Measurements from ENCODE around the gene ZKSCAN8.
"Not testable (repeated sequence)": the region's sequence is repeated elsewhere in the genome, so short reads cannot be mapped to it uniquely, and the experiment has no call there.

The ZKSCAN8 gene

DNA sequence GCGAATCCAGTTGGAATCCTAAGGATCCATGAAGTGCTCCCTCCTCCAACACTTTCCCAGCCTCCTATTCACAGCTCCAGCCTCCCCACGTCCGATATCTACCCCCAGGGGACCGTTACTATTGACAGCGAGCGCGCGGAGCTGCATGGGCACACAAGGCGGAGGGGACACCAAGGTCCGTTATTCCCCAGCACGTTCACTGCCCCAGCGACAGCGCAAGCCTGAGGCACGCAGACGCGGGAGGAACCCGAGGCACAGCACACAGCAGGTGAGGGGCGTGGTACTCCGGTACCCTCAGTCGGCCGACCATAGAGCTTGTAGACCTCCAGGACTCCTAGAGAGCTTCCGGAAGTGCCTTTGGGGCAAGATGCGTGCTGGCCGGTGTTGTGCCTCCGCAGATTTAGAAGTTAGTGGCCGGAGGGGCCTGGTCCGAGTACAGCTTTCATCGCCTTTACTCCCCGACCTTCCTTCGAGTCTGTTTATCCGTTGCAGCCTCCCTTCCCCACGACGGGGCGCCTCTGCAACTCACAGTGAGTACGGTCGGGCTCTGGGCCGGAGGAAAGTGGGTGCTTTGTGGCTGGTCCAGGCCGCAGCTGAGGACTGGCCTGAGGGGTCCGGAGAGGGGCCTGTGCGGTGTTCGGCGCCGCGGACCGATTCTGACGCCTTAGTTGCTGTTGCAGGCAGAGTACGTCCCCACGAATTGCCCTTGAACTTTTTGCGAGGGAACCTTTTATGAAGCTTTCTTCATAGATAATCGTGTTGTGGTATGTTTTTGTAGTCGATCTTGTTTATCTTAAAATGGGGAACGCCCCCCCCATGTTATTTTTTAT is at the start of gene ZKSCAN8:
Gene ZKSCAN8, plus strand, starts transcription at position 384 of the 830 bp plus-strand sequence. CDS start 6,525 bp downstream, outside the sequence.
- peak; percentile 67 for DNase-seq

DNA sequence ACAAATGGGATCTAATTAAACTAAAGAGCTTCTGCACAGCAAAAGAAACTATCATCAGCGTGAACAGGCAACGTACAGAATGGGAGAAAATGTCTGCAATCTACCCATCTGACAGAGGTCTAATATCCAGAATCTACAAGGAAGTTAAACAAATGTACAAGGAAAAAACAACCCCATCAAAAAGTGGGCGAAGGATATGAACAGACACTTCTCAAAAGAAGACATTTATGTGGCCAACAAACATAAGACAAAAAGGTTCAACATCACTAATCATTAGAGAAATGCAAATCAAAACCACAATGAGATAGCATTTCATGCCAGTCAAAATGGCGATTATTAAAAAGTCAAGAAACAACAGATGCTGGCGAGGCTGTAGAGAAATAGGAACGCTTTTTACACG is 39.5 kb upstream of the ZKSCAN8 start:
- DNase-seq: not testable (repeated sequence)

DNA sequence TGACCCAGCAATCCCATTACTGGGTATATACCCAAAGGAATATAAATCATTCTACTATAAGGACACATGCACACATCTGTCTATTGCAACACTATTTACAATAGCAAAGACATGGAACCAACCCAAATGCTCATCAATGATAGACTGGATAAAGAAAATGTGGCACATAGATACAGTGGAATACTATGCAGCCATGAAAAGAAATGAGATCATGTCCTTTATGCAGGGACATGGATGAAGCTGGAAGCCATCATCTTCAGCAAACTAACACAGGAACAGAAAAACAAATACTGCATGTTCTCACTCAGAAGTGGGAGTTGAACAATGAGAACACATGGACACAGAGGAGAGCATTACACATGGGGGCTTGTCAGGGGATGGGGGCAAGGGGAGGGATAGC is 39.0 kb upstream of the ZKSCAN8 start:
- DNase-seq: not testable (repeated sequence)

DNA sequence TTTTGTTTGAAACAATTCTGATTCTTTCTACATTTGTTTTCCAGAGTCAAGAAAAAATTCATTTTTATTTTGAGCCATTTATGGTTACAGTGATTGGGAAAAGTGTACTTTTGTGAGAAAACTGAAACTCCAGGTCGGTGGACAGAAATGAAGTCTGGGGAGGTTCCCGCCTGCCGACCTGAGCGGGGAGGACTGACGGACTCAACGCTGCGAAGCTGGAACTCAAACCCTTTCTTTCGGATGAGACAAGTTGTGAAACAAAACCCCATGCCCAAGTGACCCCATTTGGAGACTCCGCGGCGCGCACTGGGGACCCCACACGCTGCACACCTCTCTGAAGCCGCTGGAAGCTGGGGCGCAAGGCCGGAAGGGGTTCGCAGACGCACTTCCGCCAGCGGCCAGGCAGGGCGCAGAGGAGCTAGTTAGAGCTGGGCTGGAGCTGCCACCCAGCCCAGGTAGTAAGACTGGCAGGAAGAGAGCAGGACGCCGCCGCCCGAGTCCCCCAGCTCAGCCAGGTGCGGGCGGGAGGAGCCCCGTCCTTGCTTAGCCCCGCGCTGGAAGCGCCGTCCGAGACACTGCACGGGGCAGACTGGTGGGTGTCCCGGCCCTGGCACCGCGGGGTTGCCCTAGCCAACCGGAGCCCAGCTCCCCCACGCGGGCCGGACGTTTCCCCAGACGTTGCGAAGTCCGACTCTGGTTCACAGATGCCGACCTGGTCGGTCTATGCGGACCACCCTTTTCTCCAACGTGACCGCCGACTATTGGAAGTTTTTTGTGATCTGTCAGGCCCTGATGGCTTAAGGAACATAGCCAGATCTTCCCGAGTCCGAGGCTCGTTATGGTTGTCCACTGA is 37.1 kb upstream of the ZKSCAN8 start:
- peak; percentile 17 for DNase-seq

DNA sequence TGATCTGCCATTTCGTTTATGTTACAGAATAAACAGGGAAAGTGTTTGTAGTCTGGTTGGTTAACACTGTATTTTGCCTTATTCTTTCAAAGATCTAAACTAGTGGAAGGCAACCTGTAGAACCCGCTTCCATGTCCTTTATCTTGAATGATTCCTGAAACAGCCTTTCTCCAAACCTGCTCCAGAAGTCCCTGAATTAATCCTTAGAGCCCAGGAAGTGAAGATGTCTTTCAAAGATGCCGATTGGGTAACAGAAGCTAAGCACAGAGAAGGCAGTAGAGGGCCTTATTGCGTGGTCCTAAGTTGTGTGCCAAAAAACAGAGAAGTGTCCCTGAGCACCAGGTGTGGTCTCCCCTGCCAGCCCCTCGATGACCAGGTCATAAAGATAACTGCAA is 36.4 kb upstream of the ZKSCAN8 start:
- no peak for DNase-seq

DNA sequence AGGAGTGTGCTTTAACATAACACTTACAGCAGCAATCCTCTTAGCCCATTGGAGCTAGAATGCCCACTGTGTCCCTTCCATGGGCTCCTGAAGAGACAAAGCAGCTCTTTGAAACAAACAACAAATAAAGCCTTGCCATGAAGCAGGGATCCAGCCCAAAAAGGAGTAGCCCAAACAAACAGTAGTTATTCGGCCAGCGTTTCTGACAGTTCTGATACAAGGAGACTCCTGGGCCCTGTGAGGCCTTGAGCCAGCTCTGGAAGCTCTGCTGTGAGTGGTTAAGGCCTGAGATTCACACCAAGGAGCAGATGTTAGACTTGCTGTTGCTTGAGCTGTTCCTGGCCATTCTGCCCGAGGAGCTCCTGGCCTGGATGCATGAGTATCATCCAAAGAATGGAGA is 34.2 kb upstream of the ZKSCAN8 start:
- DNase-seq: no peak

DNA sequence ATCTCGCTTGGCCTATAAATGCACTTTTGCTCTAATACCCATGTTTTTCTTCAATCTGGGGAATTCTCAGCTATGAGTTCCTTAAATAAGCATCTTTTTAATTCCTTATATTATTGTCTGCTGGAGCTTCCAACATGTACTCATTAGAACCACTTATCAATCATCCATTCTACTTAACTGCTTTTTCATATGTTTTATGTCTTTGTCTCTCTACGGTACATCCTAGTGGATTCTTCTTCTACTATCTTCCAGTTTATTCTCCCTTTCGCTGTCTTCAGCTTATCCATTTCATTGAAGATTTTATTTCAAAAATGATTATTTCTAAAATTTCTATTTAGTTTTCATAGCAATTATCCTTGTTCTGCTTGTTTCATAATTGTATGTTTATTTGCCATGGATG is 29.7 kb upstream of the ZKSCAN8 start:
- DNase-seq: no peak

DNA sequence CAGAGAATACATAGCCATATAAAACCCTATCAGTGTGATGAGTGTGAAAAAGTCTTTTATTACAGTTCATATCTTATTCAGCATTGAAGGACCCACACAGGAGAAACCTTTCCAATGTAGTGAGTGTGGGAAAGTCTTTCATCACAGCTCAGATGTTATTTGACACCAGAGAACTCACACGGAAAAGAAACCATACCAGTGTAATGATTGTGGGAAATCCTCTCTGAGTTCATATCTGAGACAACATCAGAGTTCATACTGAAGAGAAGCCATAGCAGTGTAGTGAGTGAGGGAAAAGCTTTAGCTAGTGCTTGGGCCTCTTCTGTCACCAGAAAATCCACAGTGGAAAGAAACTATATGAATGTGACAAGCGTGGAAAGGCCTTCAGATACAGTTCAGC is 25.9 kb upstream of the ZKSCAN8 start:
- no peak for DNase-seq

DNA sequence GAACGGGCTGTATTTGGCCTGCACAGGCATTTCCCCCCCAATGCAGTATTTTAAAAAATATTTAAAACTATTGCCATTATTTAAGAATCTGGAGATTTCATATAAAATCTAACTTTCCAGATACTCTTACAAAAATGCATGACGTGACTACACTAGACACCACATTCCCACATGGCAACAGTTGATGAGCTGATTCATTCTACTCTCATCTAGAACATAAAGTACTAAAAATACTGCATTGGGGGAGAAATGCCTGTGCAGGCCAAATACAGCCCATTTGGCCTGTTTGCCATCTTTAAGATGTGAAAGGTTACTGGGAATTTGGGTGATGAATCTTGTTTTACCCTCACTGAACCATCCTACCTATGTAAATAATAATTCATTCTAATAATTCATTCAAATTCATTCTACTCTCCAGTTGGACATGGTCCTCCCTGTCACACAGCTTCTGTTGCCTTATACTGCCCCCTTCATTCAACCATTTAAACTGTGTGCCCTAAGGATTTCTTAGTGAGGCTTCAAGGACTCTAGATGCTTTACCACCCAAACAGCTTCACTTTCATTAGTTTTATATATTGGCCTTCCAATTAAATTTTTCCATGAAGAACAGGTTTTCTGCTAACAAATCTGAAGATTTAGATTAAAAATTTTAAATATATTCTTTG is 24.2 kb upstream of the ZKSCAN8 start:
- DNase-seq: no peak

DNA sequence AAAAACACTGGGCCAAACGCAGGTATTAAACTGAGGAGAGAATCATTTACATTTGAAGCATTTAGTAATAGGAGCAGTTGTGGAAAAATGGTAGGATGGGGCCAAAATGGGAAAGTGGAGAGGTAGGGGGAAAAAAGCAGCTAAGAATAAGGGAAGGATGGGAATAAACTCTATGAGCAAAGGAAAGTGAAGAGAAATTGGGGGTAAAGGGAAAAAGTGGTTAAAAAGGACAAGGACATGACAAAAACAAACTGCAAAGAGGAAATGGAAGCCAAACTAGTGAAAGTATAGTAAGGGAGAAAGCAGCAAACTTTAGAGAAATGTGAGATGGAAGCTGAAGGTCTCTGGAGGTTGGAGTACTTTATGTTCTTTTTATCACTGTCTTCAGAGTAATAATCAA is 23.5 kb upstream of the ZKSCAN8 start:
- no peak for DNase-seq

DNA sequence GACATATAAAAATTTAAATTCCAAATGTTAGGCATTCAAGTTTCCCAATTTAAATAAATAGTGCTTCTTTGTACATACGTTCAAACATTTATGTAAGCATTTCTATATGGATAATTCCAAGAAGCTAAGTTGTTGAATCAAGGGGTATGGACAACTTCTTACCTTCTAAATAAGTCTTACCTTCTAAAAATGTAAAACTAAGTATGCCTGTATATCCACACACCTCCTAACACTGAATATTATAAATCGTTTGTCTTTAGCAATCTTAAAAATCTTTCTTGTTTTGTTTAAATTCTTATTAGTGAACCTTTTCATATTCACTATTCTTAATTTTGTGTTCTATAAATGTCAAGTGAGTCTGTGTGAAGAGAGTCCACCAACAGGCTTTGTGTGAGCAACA is 19.8 kb upstream of the ZKSCAN8 start:
- DNase-seq: no peak

DNA sequence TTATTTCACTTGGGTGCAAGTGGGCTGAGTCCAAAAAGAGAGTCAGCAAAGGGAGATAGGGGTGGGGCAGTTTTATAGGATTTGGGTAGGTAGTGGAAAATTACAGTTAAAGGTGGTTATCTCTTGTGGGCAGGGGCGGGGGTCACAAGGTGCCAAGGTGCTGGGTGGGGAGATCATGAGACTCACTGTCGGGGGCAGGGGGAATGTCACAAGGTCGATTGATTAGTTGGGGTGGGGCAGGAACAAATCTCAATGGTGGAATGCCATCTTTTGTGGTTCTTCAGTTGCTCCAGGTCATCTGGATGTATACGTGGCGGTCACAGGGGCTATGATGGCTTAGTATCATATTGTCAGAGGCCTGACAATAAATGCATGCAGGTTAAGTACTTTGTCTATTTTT is 19.4 kb upstream of the ZKSCAN8 start:
- not testable (repeated sequence) for DNase-seq

DNA sequence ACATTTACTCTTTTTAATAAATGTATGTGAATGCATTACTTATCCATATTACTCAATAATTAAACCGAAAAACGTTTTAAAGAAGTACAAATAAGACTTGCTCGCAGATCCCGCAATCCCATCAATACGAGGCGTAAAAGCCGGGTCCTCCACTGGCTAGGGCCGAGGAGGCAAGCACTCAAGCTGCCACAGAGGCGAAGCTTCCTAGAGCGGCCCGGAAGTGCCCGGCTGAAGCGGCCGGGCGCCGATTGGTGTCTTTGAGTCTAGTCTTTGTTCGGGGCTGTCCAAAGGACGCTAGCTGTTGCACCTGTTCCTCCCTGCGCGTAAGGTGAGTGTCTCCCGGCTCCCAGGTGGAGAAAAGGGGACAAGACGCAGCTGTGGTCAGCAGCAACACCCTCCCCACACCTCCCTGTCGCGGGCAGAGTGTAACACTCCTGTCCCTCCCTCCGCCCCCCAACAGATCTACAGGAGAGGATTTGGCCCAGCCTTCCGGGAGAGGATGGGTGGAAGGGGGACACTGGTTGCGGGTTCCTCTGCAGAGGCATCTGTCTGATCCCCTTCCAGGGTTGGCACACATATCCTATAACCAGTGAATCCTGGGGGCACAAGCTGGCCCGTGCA is 17.2 kb upstream of the ZKSCAN8 start, which contains the start of gene ZSCAN16:
Gene ZSCAN16, plus strand, starts transcription at position 260 of the 621 bp plus-strand sequence. CDS start 835 bp downstream, outside the sequence.
- peak; percentile 89 for DNase-seq

DNA sequence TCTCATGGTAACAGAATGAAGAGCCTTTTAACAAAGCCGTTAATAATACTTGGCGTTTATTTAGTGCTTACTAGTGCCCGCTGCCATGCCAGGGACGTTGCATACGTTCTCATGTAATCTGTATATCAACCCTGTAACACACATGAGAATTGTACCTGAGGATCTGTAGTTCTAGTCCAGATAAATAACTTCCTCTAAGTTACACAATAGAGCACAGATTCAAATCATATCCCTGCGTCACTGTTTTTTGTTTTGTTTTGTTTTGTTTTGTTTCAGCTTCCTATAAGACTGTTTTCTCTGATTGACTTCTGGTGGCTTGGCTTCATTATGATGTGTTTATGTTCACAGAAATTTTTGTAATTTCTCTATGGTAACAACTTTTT is 16.7 kb upstream of the ZKSCAN8 start:
- no peak for DNase-seq

DNA sequence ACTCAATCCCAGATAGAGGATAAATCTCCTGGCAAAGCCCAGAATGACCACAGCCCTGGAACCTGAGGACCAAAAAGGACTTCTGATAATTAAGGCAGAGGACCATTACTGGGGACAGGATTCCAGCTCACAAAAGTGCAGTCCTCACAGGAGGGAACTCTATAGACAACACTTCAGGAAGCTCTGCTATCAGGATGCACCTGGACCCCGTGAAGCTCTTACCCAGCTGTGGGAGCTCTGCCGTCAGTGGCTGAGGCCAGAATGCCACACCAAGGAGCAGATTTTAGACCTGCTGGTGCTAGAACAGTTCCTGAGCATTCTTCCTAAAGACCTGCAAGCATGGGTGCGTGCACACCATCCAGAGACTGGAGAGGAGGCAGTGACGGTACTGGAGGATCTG is 16.3 kb upstream of the ZKSCAN8 start:
- DNase-seq: no peak

DNA sequence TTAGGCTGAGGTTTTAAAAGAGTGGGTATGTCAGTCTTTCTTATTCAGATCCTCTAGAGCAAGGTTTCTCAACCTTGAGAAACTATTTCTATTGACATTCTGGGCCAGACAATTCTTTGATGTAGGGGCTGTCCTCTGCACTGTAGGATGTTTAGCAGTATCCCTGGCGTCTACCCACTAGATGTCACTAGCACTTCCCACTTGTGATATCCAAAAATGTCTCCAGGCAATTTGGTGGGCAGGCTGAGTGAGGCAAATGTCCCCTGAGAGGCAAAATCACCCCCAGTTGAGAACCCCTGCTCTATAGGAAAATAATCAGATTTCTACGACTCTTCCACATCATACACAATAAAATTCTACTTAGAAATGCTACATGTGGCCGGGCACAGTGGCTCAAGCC is 7.7 kb upstream of the ZKSCAN8 start:
- DNase-seq: no peak

DNA sequence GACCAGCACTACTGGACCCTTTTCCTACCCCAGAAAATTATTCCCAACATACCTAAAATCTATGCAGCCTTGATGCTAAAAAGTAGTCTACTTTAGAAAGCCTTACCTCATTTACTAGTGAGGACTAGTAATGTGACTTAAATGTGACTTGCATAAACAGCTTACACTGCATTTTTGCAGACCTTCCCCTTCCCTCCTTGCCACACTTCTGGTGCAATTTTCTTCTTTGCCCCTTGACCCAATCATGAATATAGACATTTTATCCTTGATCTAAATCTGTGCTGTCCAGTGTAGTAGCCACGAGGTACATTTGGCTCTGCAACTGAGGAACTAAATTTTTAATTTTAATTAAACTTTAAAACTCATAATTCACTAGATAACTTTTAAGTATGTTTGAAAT is 7.0 kb upstream of the ZKSCAN8 start:
- DNase-seq: no peak

DNA sequence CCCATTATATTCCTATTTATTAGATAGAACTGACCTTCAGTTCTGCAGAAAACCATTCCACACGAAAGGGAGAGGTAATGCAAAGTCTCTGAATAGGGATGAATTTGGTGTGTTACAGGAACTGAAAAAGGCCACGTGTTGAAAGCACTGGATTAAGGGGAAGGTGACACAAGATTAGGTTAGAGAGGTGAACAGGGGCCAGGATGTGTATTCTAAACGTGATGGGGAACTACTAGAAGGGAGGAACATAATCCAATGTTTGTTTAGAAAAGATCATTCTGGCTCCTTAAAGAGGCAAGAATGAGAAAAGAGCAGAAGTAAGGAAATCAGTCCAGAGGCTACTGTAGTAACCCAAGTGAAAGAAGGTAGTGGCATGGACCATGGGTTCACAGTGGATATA is 6.3 kb upstream of the ZKSCAN8 start:
- DNase-seq: no peak

DNA sequence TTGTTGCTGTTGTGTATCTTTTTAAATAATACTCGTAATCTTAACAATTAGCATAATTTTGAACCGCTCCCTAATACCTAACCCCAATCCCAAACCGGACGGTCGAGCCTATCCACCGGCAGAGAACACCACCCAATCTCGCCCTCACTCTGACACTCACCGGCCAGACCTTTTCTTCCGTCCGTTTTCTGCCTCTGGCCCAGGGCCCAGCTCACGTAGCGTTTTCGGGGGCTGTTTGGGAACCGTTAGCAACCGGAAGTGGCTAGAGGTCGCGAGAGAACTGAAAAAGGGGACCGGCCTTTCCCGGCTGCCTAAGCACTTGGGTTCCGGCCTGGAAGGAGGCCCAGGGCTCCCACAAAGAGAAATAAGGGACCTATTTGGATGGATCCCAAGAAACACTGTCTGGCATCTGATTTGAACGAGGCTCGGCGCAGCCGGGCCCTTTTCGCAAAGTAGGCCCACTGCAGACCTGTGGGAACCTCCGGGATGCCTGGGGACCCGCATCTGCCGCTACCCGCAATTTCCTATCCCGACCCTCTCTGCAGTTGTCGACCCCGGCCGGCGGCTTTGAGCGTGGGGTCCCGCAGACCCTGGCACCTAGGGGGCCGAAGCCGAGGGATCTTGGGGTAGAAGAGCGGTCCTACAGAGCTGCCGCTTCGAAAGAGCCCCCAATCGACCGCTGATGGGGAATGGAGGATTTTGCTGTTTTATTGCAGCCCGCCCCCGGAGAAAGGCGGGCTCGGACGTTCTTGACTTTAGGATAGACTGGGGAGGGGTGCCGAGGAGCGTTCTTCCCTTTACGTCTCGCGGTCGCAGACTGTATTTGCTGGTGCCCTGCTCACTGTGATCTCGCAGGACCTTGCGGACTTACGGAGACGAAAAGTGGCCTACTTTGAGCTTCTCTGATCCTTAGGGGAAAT is 4.8 kb upstream of the ZKSCAN8 start:
- DNase-seq: peak; percentile 90

DNA sequence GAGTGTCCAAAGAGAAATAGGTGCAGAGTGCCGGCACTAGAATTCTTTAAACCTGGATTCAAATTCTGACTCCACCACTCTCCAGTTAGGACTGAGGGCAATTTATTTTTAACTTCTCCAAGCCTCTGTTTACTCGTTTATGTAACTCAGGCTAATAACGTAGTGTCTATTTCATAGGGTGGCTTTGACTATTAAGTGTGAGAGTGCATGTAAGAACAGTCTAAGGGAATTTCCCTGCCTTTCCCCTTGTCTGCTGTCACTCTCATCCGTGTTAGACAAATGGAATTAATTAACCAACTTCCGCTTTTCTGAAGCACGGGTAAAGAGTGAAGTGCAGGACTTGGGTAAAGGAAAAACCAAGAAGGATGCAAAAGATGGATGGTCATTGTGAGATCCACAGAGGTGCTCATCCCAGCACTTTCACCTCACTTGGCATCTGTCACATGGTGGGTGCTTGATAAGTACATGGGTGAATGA is 4.1 kb upstream of the ZKSCAN8 start:
- no peak for DNase-seq

DNA sequence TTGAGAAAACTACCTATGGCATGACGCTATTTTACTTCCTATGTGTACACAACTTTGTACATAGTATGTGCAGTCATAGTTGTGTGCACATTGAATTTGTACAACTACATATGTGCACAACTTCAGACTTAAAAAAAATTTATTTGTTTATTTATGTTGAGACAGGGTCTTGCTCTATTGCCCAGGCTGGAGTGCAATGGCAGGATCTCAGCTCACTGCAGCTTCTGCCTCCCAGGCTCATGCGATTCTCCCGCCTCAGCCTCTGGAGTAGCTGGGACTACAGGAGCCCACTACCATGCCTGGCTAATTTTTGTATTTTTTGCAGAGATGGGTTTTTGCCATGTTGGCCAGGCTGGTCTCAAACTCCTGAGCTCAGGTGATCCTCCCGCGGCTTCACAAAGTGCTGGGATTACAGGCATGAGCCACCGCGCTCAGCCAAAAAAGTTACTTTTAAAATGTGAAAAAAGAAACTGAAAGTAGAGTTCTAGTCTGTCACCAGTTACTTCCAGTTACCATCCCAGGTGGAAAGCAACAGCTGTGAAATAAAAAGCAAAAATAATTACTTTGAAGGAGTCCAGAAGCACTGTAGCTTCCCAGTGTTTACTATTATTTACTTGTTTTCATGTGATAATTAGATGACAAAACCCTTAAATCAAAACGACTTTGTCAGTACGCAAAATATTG is 1.7 kb upstream of the ZKSCAN8 start:
- DNase-seq: no peak
